Measurements from ENCODE around the gene CCL26. TPM values are rescaled to one million over a fixed set of nuclear protein-coding genes. Genes with fewer than 3 reads are reported as not detected.

Gene CCL26
- polyA plus RNA-seq, 2 of the 4 experiments (the other 2 are of a cell fraction) = 2.5 to 11.6 TPM

DNA sequence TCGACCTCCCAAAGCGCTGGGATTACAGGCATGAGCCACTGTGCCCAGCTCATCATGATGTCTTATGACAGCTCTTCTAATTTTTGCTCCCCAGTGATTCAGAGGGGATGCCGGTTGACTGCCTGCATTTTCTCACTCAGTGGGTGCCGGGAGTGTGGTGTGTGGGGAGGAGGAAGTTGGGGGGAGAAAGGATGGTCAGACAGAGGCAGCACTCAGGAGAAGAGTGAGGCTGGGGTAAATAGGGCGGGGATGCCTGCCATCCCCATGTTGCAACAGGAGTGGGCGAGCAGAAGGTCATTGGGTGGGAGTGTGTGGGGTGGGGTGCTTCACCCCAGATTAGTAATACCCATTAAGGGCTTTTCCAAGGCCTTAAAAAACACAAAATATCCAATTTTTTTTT, 45.1 kb upstream of the CCL26 start:
- Histone ChIP-seq H3K4me3 (no peak overlapping the region), H3K4me1 (no peaks in the 10 kb centered on the region), H3K27ac (no peak overlapping the region), H3K4me2 (no peak overlapping the region), H3K9me3 (no peaks in the 10 kb centered on the region)
- CTCF ChIA-PET = interaction anchor here (0.6 to 2.4 kb wide), 3 partner anchors 10 to 55 kb away, joined by 3 to 5 read pairs (median 3); no protein-coding TSS in a partner anchor
- WGBS (ENCODE audit: missing lambda C conversion rate) = 86% methylated on average over 4 of the region's 6 CpGs
- ATAC-seq (no peak), FAIRE-seq (no peak), DNase-seq (ENCODE audit: low read depth in 1 of 2, low spot score in 1 of 2) (no peak)
- TF ChIP-seq ZSCAN20 (CRISPR knock-in tag; IDR thresholded peaks at IDR 0.05) (no peak), FOSB (CRISPR knock-in tag; IDR thresholded peaks at IDR 0.05) (no peak), RARB (CRISPR knock-in tag; IDR thresholded peaks at IDR 0.05) (no peak), HOXA7 (CRISPR knock-in tag; IDR thresholded peaks at IDR 0.05) (no peak), CEBPB (IDR thresholded peaks at IDR 0.05) (no peak), NR3C1 (IDR thresholded peaks at IDR 0.05) (no peak), KDM1A (IDR thresholded peaks at IDR 0.05; ENCODE audit: low read depth) (no peak), MYC (IDR thresholded peaks at IDR 0.05; ENCODE audit: borderline replicate concordance, low read length) (no peak), CBX8 (IDR thresholded peaks at IDR 0.05) (no peak), ZNF302 (CRISPR knock-in tag; IDR thresholded peaks at IDR 0.05) (no peak), TP53 (CRISPR knock-in tag; IDR thresholded peaks at IDR 0.05) (no peak)
- TF ChIP-seq, protein P1, sequence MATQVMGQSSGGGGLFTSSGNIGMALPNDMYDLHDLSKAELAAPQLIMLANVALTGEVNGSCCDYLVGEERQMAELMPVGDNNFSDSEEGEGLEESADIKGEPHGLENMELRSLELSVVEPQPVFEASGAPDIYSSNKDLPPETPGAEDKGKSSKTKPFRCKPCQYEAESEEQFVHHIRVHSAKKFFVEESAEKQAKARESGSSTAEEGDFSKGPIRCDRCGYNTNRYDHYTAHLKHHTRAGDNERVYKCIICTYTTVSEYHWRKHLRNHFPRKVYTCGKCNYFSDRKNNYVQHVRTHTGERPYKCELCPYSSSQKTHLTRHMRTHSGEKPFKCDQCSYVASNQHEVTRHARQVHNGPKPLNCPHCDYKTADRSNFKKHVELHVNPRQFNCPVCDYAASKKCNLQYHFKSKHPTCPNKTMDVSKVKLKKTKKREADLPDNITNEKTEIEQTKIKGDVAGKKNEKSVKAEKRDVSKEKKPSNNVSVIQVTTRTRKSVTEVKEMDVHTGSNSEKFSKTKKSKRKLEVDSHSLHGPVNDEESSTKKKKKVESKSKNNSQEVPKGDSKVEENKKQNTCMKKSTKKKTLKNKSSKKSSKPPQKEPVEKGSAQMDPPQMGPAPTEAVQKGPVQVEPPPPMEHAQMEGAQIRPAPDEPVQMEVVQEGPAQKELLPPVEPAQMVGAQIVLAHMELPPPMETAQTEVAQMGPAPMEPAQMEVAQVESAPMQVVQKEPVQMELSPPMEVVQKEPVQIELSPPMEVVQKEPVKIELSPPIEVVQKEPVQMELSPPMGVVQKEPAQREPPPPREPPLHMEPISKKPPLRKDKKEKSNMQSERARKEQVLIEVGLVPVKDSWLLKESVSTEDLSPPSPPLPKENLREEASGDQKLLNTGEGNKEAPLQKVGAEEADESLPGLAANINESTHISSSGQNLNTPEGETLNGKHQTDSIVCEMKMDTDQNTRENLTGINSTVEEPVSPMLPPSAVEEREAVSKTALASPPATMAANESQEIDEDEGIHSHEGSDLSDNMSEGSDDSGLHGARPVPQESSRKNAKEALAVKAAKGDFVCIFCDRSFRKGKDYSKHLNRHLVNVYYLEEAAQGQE (IDR thresholded peaks at IDR 0.05) = no peak
- TF ChIP-seq, protein P2, sequence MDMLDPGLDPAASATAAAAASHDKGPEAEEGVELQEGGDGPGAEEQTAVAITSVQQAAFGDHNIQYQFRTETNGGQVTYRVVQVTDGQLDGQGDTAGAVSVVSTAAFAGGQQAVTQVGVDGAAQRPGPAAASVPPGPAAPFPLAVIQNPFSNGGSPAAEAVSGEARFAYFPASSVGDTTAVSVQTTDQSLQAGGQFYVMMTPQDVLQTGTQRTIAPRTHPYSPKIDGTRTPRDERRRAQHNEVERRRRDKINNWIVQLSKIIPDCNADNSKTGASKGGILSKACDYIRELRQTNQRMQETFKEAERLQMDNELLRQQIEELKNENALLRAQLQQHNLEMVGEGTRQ (IDR thresholded peaks at IDR 0.05) = no peak
- TF ChIP-seq, protein P3, sequence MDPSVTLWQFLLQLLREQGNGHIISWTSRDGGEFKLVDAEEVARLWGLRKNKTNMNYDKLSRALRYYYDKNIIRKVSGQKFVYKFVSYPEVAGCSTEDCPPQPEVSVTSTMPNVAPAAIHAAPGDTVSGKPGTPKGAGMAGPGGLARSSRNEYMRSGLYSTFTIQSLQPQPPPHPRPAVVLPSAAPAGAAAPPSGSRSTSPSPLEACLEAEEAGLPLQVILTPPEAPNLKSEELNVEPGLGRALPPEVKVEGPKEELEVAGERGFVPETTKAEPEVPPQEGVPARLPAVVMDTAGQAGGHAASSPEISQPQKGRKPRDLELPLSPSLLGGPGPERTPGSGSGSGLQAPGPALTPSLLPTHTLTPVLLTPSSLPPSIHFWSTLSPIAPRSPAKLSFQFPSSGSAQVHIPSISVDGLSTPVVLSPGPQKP (IDR thresholded peaks at IDR 0.05; ENCODE audit: low read depth, low read length) = no peak
- TF ChIP-seq, protein P4, sequence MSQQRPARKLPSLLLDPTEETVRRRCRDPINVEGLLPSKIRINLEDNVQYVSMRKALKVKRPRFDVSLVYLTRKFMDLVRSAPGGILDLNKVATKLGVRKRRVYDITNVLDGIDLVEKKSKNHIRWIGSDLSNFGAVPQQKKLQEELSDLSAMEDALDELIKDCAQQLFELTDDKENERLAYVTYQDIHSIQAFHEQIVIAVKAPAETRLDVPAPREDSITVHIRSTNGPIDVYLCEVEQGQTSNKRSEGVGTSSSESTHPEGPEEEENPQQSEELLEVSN (IDR thresholded peaks at IDR 0.05; ENCODE audit: borderline replicate concordance, low read depth) = no peak
- POLR2A ChIA-PET = no interaction called here

DNA sequence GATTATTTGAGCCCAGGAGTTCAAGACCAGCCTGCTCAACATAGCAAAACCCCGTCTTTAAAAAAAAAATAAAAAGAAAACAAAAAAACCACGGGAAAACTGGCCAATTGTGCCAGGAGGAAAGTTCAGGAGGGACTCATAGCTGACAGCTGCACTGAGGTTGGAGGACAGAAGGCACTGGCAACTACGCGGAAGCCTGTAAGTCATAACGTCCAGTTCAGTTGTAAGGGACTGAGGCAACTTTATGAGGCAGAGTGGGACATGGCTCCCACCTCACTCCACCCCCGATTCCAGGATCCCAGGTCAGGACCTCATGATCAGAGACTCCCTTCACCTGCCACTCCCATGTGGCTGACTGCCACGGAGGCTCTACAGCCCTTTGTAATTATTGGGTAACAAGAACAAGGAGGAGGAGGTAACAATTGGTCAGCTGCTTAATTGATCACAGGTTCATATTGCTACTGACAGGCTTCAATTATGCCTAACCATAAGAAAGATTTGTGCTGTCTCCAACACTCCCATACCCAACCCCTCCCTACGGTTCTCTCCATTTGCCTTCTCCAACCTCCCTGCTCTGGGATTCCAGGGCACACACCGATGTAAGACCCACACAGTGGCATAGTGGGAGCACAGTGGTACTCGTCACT, 43.5 kb upstream of the CCL26 start:
- Histone ChIP-seq H3K9me3 (no peaks in the 10 kb centered on the region), H3K4me1 (no peaks in the 10 kb centered on the region), H3K4me2 (no peak overlapping the region), H3K4me3 (no peak overlapping the region), H3K27ac (no peak overlapping the region)
- ChIA-PET CTCF (interaction anchor here (2.4 kb wide), 1 partner anchor 12 kb away, joined by 5 read pairs; no protein-coding TSS in a partner anchor), POLR2A (no interaction called here)
- 61% methylated on average over 10 of the region's 10 CpGs for WGBS (ENCODE audit: missing lambda C conversion rate)
- ATAC-seq (no peak; a peak in 1 of 6 replicates), DNase-seq (ENCODE audit: low read depth in 1 of 2, low spot score in 1 of 2) (no peak), FAIRE-seq (no peak)
- no peak for TF ChIP-seq POLR2A (IDR thresholded peaks at IDR 0.05; ENCODE audit: low read length)
- TF ChIP-seq, protein P5, sequence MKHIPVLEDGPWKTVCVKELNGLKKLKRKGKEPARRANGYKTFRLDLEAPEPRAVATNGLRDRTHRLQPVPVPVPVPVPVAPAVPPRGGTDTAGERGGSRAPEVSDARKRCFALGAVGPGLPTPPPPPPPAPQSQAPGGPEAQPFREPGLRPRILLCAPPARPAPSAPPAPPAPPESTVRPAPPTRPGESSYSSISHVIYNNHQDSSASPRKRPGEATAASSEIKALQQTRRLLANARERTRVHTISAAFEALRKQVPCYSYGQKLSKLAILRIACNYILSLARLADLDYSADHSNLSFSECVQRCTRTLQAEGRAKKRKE (CRISPR knock-in tag; IDR thresholded peaks at IDR 0.05; ENCODE audit: low read depth) = no peak
- TF ChIP-seq MAFK (IDR thresholded peaks at IDR 0.05; ENCODE audit: partially characterized antibody) = no peak
- TF ChIP-seq KDM1A (IDR thresholded peaks at IDR 0.05; ENCODE audit: low read depth) = no peak
- TF ChIP-seq MAZ (IDR thresholded peaks at IDR 0.05; ENCODE audit: borderline replicate concordance, low read depth, low read length) = no peak
- no peak for TF ChIP-seq EHF (CRISPR knock-in tag; IDR thresholded peaks at IDR 0.05)
- no peak for TF ChIP-seq NR3C1 (IDR thresholded peaks at IDR 0.05)
- TF ChIP-seq, protein P1 (IDR thresholded peaks at IDR 0.05) = no peak
- TF ChIP-seq, protein P4 (IDR thresholded peaks at IDR 0.05; ENCODE audit: borderline replicate concordance, low read depth) = no peak
- TF ChIP-seq FOXS1 (CRISPR knock-in tag; IDR thresholded peaks at IDR 0.05) = no peak
- TF ChIP-seq SREBF2 (IDR thresholded peaks at IDR 0.05) = no peak
- TF ChIP-seq, protein P6, sequence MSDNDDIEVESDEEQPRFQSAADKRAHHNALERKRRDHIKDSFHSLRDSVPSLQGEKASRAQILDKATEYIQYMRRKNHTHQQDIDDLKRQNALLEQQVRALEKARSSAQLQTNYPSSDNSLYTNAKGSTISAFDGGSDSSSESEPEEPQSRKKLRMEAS (IDR thresholded peaks at IDR 0.05) = no peak
- TF ChIP-seq HOXA7 (CRISPR knock-in tag; IDR thresholded peaks at IDR 0.05) = no peak
- no peak for TF ChIP-seq POLR2AphosphoS2 (conservative IDR thresholded peaks at IDR 0.05; ENCODE audit: low read length)
- no peak for TF ChIP-seq HOXB5 (CRISPR knock-in tag; IDR thresholded peaks at IDR 0.05)
